ENCODE results near the gene ZCCHC9. TPM values are rescaled to one million over a fixed set of nuclear protein-coding genes. Genes with fewer than 3 reads are reported as not detected.

Gene ZCCHC9
- total RNA-seq, 2 experiments from 2014 or later: 19.2 to 27.4 TPM

- POLR2A ChIA-PET: interaction anchor here (0.5 kb wide), 1 partner anchor 898 kb away, joined by 3 read pairs; no protein-coding TSS in a partner anchor
- Histone ChIP-seq H3K79me2 (ENCODE audit: insufficient read depth, low read depth, low read length) (no peaks in the 10 kb centered on the region), H3K4me2 (ENCODE audit: low read length) (no peak overlapping the region), H2AFZ (ENCODE audit: low read length) (no peak overlapping the region), H4K20me1 (ENCODE audit: insufficient read depth, low read length) (no peaks in the 10 kb centered on the region), H3K36me3 (ENCODE audit: insufficient read depth, low read length) (no peaks in the 10 kb centered on the region), H3K9me3 (ENCODE audit: low read length) (no peaks in the 10 kb centered on the region), H3K4me1 (ENCODE audit: insufficient read depth, low read length, poor library complexity, severe bottlenecking) (no peaks in the 10 kb centered on the region), H3K9me2 (ENCODE audit: insufficient read depth, low read length) (no peaks in the 10 kb centered on the region), H3K27ac (ENCODE audit: low read depth, low read length, poor library complexity, severe bottlenecking) (no peak overlapping the region), H3K4me3 (ENCODE audit: low read depth, low read length, poor library complexity, severe bottlenecking) (no peak overlapping the region)
- no TSS peak for BruUV-seq (replicated peaks)
- no peak for TF ChIP-seq EZH2phosphoT487 (IDR thresholded peaks at IDR 0.05; ENCODE audit: borderline replicate concordance, low read depth, low read length)
- TF ChIP-seq CTCF (conservative IDR thresholded peaks at IDR 0.05; ENCODE audit: low read length): no peak
- DNase-seq (ENCODE audit: low spot score): no peak
- CTCF ChIA-PET (ENCODE audit: unreplicated experiment): interaction anchor here (0.6 kb wide), 1 partner anchor 59 kb away, joined by 3 read pairs; the partner anchor contains the start of gene ZCCHC9
- intact Hi-C loops (cut with micrococcal nuclease; ENCODE audit: unreplicated experiment): no loop called here
Measured at GRCh38 chr5:81360640-81361039, 59.3 kb downstream of the ZCCHC9 start.

- Histone ChIP-seq H2AFZ (ENCODE audit: low read length) (no peak overlapping the region), H3K27ac (ENCODE audit: low read depth, low read length, poor library complexity, severe bottlenecking) (no peak overlapping the region), H3K79me2 (ENCODE audit: insufficient read depth, low read depth, low read length) (no peaks in the 10 kb centered on the region), H3K4me2 (ENCODE audit: low read length) (no peak overlapping the region), H4K20me1 (ENCODE audit: insufficient read depth, low read length) (no peaks in the 10 kb centered on the region), H3K4me3 (ENCODE audit: low read depth, low read length, poor library complexity, severe bottlenecking) (no peak overlapping the region), H3K9me3 (ENCODE audit: low read length) (no peaks in the 10 kb centered on the region), H3K36me3 (ENCODE audit: insufficient read depth, low read length) (no peaks in the 10 kb centered on the region), H3K9me2 (ENCODE audit: insufficient read depth, low read length) (no peaks in the 10 kb centered on the region), H3K4me1 (ENCODE audit: insufficient read depth, low read length, poor library complexity, severe bottlenecking) (no peaks in the 10 kb centered on the region)
- ChIA-PET CTCF (ENCODE audit: unreplicated experiment) (interaction anchor here (0.6 kb wide), 1 partner anchor 60 kb away, joined by 3 read pairs; the partner anchor contains the start of gene ZCCHC9), POLR2A (no interaction called here)
- intact Hi-C loops (cut with micrococcal nuclease; ENCODE audit: unreplicated experiment): no loop called here
- BruUV-seq (replicated peaks): no TSS peak
- no peak for DNase-seq (ENCODE audit: low spot score)
- TF ChIP-seq CTCF (conservative IDR thresholded peaks at IDR 0.05; ENCODE audit: low read length): no peak
- TF ChIP-seq EZH2phosphoT487 (IDR thresholded peaks at IDR 0.05; ENCODE audit: borderline replicate concordance, low read depth, low read length): no peak
Measured at GRCh38 chr5:81361600-81361999, 60.2 kb downstream of the ZCCHC9 start.

Other genes starting within 250 kb of the ZCCHC9 start
- gene CKMT2, start 68.3 kb upstream of the ZCCHC9 start, total RNA-seq (2014; rRNA removed; shearing (Covaris generic)): not detected in 2 replicates
- not detected in 2 replicates for gene CKMT2, start 68.3 kb upstream of the ZCCHC9 start, total RNA-seq (2022)
- 0.35 TPM in 1 of 2 replicates, not detected in the other for gene ACOT12, start 92.5 kb downstream of the ZCCHC9 start, total RNA-seq (2014; rRNA removed; shearing (Covaris generic))
- gene ACOT12, start 92.5 kb downstream of the ZCCHC9 start, total RNA-seq (2022): 0.27 TPM in 1 of 2 replicates, not detected in the other